Measurements from ENCODE around the gene BTG3.

The BTG3 gene

GRCh38 chr21:17583898-17584297 lies 28.8 kb downstream of the BTG3 start:
- DNase-seq: no peak

GRCh38 chr21:17580319-17580718 lies 32.4 kb downstream of the BTG3 start:
- no peak for DNase-seq

GRCh38 chr21:17578876-17579275 lies 33.8 kb downstream of the BTG3 start:
- no peak for DNase-seq

- DNase-seq: no peak
Measured at GRCh38 chr21:17578162-17578561, 34.5 kb downstream of the BTG3 start.

GRCh38 chr21:17577701-17578100 lies 35.0 kb downstream of the BTG3 start:
- DNase-seq: no peak

GRCh38 chr21:17576080-17576835 lies 36.4 kb downstream of the BTG3 start:
- no peak for DNase-seq

GRCh38 chr21:17575076-17575475 lies 37.6 kb downstream of the BTG3 start:
- DNase-seq: no peak

GRCh38 chr21:17572431-17572830 lies 40.3 kb downstream of the BTG3 start:
- no peak for DNase-seq

GRCh38 chr21:17570786-17571185 lies 41.9 kb downstream of the BTG3 start:
- no peak for DNase-seq

- DNase-seq: no peak
Measured at GRCh38 chr21:17560377-17561025, 52.2 kb downstream of the BTG3 start.

GRCh38 chr21:17554679-17555465 lies 57.8 kb downstream of the BTG3 start:
- no peak for DNase-seq

GRCh38 chr21:17554120-17554519 lies 58.6 kb downstream of the BTG3 start:
- DNase-seq: no peak

GRCh38 chr21:17552410-17552809 lies 60.3 kb downstream of the BTG3 start:
- DNase-seq: no peak

- DNase-seq: no peak
Measured at GRCh38 chr21:17550671-17551308, 61.9 kb downstream of the BTG3 start.

GRCh38 chr21:17548262-17548661 lies 64.4 kb downstream of the BTG3 start:
- DNase-seq: no peak

GRCh38 chr21:17545007-17545406 lies 67.7 kb downstream of the BTG3 start:
- DNase-seq: no peak
